Neural cell (in vitro differentiated cells): ENCODE measurements around the gene ZBTB25.

Experiments used
- CTCF ChIP-seq: fragments of 450-650 bp; IDR thresholded peaks from 2 replicates; pipeline ENCODE4 v1.5.1; 2014; ENCODE audit warnings: antibody characterized with exemption, mild to moderate bottlenecking, moderate library complexity; ENCODE audit not compliant: poor library complexity, severe bottlenecking
- EP300 ChIP-seq: fragments of 450-650 bp; conservative IDR thresholded peaks from 2 replicates; pipeline ENCODE4 v1.6.1; 2014; ENCODE audit warnings: antibody characterized with exemption, mild to moderate bottlenecking, moderate library complexity; ENCODE audit not compliant: poor library complexity, severe bottlenecking
- REST ChIP-seq: IDR thresholded peaks from 2 replicates; pipeline ENCODE4 v1.6.1; 2012; ENCODE audit warnings: borderline replicate concordance

GRCh38 chr14:64516969-64517368 is 13.3 kb upstream of the ZBTB25 start:
- TF ChIP-seq CTCF, result no peak
- TF ChIP-seq REST, result no peak
- no peak for TF ChIP-seq EP300
